GM12878 (cell line): ENCODE measurements around the gene TLE7. TPM values are rescaled to one million over a fixed set of nuclear protein-coding genes. Genes with fewer than 3 reads are reported as not detected.

Experiments used
- ATAC-seq: fragments of 200-7000 bp; cut with Tn5 transposase; 3 replicates; pipeline ENCODE4 v1.9.1; 2020; ENCODE audit warnings: mild to moderate bottlenecking, moderate library complexity
- BruUV-seq: library from RNA; stranded (reverse); fragments of 400-500 nt; replicated peaks from 2 replicates; lab custom pipeline; 2021; lab: Mats Ljungman, UMichigan
- CTCF ChIA-PET: fragments of 300-600 bp; sonication (Branson Sonifier 250); formaldehyde crosslinking; extraction: SDS; loops from one replicate; lab custom pipeline; 2021; ENCODE audit warnings: inconsistent platforms; lab: Yijun Ruan, JAX
- POLR2A ChIA-PET: fragments of 350-600 bp; formaldehyde crosslinking; extraction: SDS; loops from one replicate; lab custom pipeline; 2021; ENCODE audit warnings: inconsistent platforms; lab: Charles Lee
- RAD21 ChIA-PET: fragments of 300-600 bp; sonication (Branson Sonifier 250); formaldehyde crosslinking; loops from one replicate; lab custom pipeline; 2023; ENCODE audit warnings: antibody characterized with exemption; ENCODE audit not compliant: unreplicated experiment; lab: Charles Lee
- SMC1A ChIA-PET: fragments of 300-600 bp; sonication (Branson Sonifier 250); formaldehyde crosslinking; loops from one replicate; lab custom pipeline; 2023; ENCODE audit not compliant: unreplicated experiment, uncharacterized antibody; lab: Charles Lee
- DNase-seq: peaks from one replicate; pipeline ENCODE4 v3.0.0-alpha.2; 2011; ENCODE audit warnings: low read depth, low spot score
- FAIRE-seq: peaks from 3 replicates; lab custom pipeline; 2011; peaks lifted over from hg19 to GRCh38; lab: Jason Lieb, UNC
- H2AFZ ChIP-seq: 2 replicates; pipeline ENCODE4 v1.6.0; 2011; ENCODE audit warnings: low read depth, low read length, control low read depth; ENCODE audit not compliant: control insufficient read depth
- H3K27ac ChIP-seq: 2 replicates; pipeline ENCODE4 v1.5.1; 2011; ENCODE audit warnings: control low read depth; ENCODE audit not compliant: control insufficient read depth, insufficient read depth
- H3K27me3 ChIP-seq, 2 experiments: replicated peaks in 1 of 2; 2 replicates each; pipeline versions ENCODE4 v1.6.0 to v1.6.1; 2011; ENCODE audit warnings: low read length in 1 of 2; ENCODE audit not compliant: control insufficient read depth in 2 of 2, insufficient read depth in 2 of 2
- H3K36me3 ChIP-seq, 2 experiments: 2 replicates each; pipeline ENCODE4 v1.5.1; 2011; ENCODE audit warnings: low read length in 1 of 2; ENCODE audit not compliant: control insufficient read depth in 2 of 2, insufficient read depth in 2 of 2
- H3K4me1 ChIP-seq: 2 replicates; pipeline ENCODE4 v1.6.1; 2011; ENCODE audit warnings: mild to moderate bottlenecking, low read length, moderate library complexity, mixed read lengths; ENCODE audit not compliant: control insufficient read depth, insufficient read depth
- H3K4me2 ChIP-seq: 2 replicates; pipeline ENCODE4 v1.6.0; 2011; ENCODE audit warnings: control low read depth; ENCODE audit not compliant: control insufficient read depth, insufficient read depth
- H3K4me3 ChIP-seq: fragments of 200-600 bp; sonication (generic); 2 replicates; pipeline ENCODE4 v1.5.1; 2016
- H3K79me2 ChIP-seq: 2 replicates; pipeline ENCODE4 v1.6.0; 2011; ENCODE audit warnings: low read length; ENCODE audit not compliant: control insufficient read depth, insufficient read depth
- H3K9ac ChIP-seq: 2 replicates; pipeline ENCODE4 v1.8.0; 2011; ENCODE audit warnings: low read length, control low read depth, mixed read lengths; ENCODE audit not compliant: control insufficient read depth, insufficient read depth
- H3K9me3 ChIP-seq: replicated peaks from 3 replicates; pipeline ENCODE4 v1.5.1; 2011; ENCODE audit warnings: mild to moderate bottlenecking, low read length; ENCODE audit not compliant: control insufficient read depth, insufficient read depth
- H4K20me1 ChIP-seq: 2 replicates; pipeline ENCODE4 v1.6.0; 2011; ENCODE audit not compliant: control insufficient read depth, insufficient read depth
- IRF4 ChIP-seq: IDR thresholded peaks from 2 replicates; pipeline ENCODE4 v1.6.1; 2011; ENCODE audit warnings: low read depth, low read length
- ZNF24 ChIP-seq: fragments of 450-650 bp; IDR thresholded peaks from 2 replicates; pipeline ENCODE4 v1.6.1; 2017; ENCODE audit warnings: antibody characterized with exemption, mild to moderate bottlenecking
- WGBS: methylation state at CpG from one replicate; pipeline ENCODE4 v1.1.6; 2016; ENCODE audit warnings: low lambda C conversion rate; ENCODE audit not compliant: insufficient replicate concordance, insufficient coverage; ENCODE audit errors: missing lambda C conversion rate; 5-methylcytosine and 5-hydroxymethylcytosine counted together
- in situ Hi-C: fragments of 300-500 bp; cut with MboI; formaldehyde crosslinking; loops from 9 replicates; pipeline ENCODE4 v1.14.3; 2018; ENCODE audit warnings: mixed read lengths
- intact Hi-C: fragments of 100-400 bp; cut with micrococcal nuclease; formaldehyde crosslinking; loops from one replicate; pipeline ENCODE4 v1.14.2; 2022; ENCODE audit not compliant: unreplicated experiment
- polyA plus RNA-seq, 11 experiments: library from polyadenylated mRNA; depleted of rRNA in 4 of 11; unstranded in 6 of 11; stranded (reverse) in 5 of 11; fragments of >200 nt; fragmentation: Nextera tagmentation in 4 of 11; fragmentation: Illumina TruSeq in 1 of 11; extraction: Ambion mirVana in 4 of 11; extraction: Trizol in 1 of 11; gene quantifications; 1 replicate in 1 of 11; 2 replicates in 10 of 11; pipeline versions ENCODE4 v1.2.1 to v1.2.3, GENCODE V29; 2011 to 2016; ENCODE audit warnings: inconsistent platforms in 2 of 11, missing spikeins in 2 of 11, low read depth in 1 of 11
- total RNA-seq, 4 experiments: library from RNA; depleted of rRNA in 3 of 4; stranded (reverse); fragments of >200 nt in 3 of 4; fragmentation: Illumina TruSeq in 1 of 4; extraction: Trizol in 1 of 4; gene quantifications; 2 replicates each; pipeline versions ENCODE4 v1.2.1 to v1.2.3, GENCODE V29; 2013 to 2021
- TF ChIP-seq, protein P1 (sequence below): IDR thresholded peaks from 2 replicates; pipeline ENCODE4 v1.6.1; 2012; ENCODE audit warnings: mild to moderate bottlenecking, low read depth, low read length

Gene TLE7
- total and polyA plus RNA-seq, 10 of the 15 experiments (the other 5 are each of a cell fraction or from before 2014, with no cell fraction given), result not detected

DNA sequence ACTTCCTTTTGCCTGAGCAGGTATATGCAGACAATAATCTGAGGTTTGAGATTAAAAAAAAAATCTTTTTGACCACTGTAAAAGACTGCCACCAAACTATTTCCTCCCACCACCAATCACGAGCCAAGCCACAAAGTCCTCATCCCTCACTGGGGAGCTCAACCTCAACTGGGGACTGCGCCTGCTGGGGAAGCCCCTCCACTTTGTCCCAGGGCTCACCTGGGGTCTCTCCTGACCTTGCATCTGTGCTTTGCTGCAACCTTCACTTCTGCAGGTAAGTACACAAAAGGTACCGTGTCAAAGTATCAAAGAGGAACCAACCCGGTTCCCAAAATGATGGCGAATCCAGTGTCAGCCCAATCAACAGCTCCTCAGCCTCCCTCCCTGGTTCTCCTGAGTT is 35.5 kb downstream of the TLE7 start:
- 22% methylated on average over 5 of the region's 5 CpGs for WGBS
- ChIA-PET RAD21 (interaction anchor here (1.5 kb wide), 1 partner anchor 205 kb away, joined by 3 read pairs; no protein-coding TSS in a partner anchor), POLR2A (no interaction called here), CTCF (interaction anchor here (0.6 to 1.8 kb wide), 2 partner anchors 24 to 205 kb away, joined by 3 to 5 read pairs; no protein-coding TSS in a partner anchor), SMC1A (interaction anchor here (0.9 kb wide), 1 partner anchor 94 kb away, joined by 3 read pairs; no protein-coding TSS in a partner anchor)
- H3K27ac ChIP-seq, result no peak overlapping the region
- in situ Hi-C loops, result no loop called here
- H3K4me3 ChIP-seq, result no peak overlapping the region
- H4K20me1 ChIP-seq, result no peaks in the 10 kb centered on the region
- H3K9ac ChIP-seq, result no peak overlapping the region
- intact Hi-C loops, result no loop called here
- no peaks in the 10 kb centered on the region; the same call in 2 of the 3 replicates for H3K9me3 ChIP-seq
- BruUV-seq, result no TSS peak
- H3K27me3 ChIP-seq, result peaks cover 0 to 7% of the 10 kb centered on the region in 2 experiments; a peak in 2 of 4 replicates
- FAIRE-seq (no peak), ATAC-seq (no peak), DNase-seq (no peak)
- no peaks in the 10 kb centered on the region for H3K36me3 ChIP-seq
- no peaks in the 10 kb centered on the region for H3K4me1 ChIP-seq
- no peaks in the 10 kb centered on the region for H3K79me2 ChIP-seq
- no peak overlapping the region for H2AFZ ChIP-seq
- TF ChIP-seq IRF4 (no peak), ZNF24 (no peak)
- TF ChIP-seq, protein P1, sequence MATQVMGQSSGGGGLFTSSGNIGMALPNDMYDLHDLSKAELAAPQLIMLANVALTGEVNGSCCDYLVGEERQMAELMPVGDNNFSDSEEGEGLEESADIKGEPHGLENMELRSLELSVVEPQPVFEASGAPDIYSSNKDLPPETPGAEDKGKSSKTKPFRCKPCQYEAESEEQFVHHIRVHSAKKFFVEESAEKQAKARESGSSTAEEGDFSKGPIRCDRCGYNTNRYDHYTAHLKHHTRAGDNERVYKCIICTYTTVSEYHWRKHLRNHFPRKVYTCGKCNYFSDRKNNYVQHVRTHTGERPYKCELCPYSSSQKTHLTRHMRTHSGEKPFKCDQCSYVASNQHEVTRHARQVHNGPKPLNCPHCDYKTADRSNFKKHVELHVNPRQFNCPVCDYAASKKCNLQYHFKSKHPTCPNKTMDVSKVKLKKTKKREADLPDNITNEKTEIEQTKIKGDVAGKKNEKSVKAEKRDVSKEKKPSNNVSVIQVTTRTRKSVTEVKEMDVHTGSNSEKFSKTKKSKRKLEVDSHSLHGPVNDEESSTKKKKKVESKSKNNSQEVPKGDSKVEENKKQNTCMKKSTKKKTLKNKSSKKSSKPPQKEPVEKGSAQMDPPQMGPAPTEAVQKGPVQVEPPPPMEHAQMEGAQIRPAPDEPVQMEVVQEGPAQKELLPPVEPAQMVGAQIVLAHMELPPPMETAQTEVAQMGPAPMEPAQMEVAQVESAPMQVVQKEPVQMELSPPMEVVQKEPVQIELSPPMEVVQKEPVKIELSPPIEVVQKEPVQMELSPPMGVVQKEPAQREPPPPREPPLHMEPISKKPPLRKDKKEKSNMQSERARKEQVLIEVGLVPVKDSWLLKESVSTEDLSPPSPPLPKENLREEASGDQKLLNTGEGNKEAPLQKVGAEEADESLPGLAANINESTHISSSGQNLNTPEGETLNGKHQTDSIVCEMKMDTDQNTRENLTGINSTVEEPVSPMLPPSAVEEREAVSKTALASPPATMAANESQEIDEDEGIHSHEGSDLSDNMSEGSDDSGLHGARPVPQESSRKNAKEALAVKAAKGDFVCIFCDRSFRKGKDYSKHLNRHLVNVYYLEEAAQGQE, result no peak
- no peak overlapping the region for H3K4me2 ChIP-seq
